ENCODE measurements around the gene NCLN.
A peak's percentile ranks its signal among the peaks of the same experiment; 100 is the strongest.
"Not testable (repeated sequence)": the region's sequence is repeated elsewhere in the genome, so short reads cannot be mapped to it uniquely, and the experiment has no call there.

NCLN gene

DNA sequence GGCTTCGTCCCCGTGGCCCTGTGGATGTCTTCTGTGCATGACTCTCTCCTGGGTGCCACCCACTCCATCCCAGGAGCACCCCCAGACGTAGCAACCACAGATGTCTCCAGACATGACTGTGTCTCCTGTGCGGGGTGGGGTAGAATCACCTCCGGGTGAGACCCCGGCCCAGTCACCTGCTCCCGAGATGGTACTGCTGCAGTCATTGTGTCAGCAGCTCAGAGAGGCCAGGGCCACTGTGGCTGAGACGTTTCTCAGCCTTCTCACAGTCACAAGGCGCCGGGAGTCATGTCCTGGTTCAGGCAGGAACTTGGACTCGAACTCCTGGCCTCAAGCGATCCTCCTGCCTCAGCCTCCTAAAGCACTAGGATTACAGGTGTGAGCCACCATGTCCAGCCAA, 16.6 kb downstream of the NCLN start:
- DNase-seq = no peak

- DNase-seq = not testable (repeated sequence)
These were observed 17.2 kb downstream of the NCLN start for GRCh38 chr19:3202895-3203294.

DNA sequence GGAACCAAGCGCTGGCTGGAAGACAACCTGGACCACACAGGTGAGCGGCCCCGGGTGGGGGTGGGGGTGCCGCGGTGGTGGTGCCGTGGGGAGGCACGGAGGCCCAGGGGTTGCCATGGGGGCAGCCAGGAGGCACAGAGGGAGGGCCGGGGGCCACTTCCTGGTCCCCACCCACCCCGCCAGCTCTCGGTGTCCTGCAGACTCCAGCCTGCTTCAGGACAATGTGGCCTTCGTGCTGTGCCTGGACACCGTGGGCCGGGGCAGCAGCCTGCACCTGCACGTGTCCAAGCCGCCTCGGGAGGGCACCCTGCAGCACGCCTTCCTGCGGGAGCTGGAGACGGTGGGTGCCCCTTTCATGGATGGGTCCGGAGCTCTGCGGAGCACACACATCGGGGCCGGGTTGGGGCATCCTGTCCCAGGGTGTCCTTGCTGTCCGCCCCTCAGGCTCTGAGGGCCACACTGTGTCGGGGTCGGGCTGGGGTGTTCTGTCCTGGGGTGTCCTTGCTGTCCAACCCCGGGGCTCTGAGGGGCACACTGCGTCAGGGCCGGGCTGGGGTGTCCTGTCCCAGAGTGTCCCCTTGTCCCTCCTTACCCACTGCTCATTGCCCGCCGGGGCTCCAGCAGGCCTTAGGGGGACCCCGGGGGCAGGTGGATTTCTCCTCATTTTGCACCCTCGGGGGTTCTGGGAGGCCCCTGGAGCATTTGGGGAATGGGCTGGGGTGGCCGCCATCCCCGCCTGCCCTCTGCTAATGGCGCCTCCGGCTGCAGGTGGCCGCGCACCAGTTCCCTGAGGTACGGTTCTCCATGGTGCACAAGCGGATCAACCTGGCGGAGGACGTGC, 18.3 kb downstream of the NCLN start:
- no peak for DNase-seq

- DNase-seq = no peak
These were observed 19.0 kb downstream of the NCLN start for GRCh38 chr19:3204646-3205275.

DNA sequence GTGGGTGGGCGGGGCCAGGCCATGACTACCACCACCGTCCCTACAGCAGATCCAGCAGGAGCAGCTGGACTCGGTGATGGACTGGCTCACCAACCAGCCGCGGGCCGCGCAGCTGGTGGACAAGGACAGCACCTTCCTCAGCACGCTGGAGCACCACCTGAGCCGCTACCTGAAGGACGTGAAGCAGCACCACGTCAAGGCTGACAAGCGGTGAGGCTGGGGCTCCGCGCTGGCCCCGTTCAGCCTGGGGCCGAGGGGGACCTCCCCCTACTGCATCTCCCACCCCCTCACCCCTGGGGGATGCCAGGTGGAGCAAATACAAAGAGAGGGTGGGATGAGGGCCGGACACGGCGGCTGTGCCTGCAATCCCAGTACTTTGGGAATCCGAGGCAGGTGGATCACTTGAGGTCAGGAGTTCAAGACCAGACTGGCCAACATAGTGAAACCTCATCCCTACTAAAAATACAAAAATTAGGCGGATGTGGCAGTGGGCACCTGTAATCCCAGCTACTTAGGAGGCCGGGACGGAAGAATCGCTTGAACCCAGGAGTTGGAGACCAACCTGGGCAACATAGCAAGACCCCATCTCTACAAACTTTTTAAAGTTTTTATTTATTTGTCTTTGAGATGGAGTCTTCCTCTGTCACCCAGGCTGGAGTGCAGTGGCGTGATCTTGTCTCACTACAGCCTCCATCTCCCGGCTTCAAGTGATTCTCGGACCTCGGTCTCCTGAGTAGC, 20.7 kb downstream of the NCLN start:
- no peak for DNase-seq

DNA sequence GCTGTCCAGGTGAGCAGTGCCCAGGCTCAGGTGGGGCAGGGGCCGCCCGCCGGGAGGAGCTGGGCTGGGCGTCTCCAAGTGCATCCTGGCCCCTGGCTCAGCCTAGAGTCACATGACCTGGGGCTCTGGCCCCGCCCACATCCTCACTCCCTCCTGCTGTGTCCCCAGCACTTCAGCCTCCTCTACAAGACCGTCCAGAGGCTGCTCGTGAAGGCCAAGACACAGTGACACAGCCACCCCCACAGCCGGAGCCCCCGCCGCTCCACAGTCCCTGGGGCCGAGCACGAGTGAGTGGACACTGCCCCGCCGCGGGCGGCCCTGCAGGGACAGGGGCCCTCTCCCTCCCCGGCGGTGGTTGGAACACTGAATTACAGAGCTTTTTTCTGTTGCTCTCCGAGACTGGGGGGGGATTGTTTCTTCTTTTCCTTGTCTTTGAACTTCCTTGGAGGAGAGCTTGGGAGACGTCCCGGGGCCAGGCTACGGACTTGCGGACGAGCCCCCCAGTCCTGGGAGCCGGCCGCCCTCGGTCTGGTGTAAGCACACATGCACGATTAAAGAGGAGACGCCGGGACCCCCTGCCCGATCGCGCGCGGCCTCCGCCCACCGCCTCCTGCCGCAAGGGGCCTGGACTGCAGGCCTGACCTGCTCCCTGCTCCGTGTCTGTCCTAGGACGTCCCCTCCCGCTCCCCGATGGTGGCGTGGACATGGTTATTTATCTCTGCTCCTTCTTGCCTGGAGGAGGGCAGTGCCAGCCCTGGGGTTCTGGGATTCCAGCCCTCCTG, 21.9 kb downstream of the NCLN start:
- DNase-seq = no peak

GRCh38 chr19:3208317-3209207, 22.8 kb downstream of the NCLN start:
- DNase-seq = no peak

DNA sequence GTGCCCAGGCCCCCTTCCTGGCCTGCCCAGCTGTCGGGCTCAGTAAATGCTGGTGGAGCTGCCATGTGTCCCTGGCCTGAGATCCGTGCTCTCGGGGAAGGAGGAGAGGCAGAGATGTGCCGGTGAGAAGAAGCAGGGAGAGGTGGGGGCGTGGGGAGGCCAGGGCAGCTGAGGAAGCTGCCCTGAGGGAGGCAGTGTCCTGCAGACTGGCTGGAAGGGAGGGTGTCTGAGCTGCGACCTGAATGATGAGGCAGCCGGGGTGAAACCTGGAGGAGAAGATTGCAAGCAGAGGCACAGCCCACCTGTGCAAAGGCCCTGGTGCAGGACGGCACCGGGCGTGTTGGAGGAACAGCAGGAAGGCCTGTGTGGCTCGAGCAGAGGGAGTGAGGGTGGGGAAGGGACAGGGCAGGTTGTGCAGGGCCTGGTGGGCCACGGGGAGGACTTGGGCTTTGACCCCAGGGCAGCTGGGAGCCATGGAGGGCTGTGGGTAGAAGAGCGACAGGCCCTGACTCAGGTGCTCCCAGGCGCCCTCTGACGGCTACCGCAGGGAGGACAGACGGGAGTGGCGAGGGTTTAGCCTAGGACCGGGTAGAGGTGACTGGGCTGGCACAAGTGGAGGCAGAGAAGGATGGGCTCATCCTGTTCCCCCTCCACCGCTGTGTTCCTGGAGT, 24.8 kb downstream of the NCLN start:
- peak; percentile 73 to 77 for DNase-seq

DNA sequence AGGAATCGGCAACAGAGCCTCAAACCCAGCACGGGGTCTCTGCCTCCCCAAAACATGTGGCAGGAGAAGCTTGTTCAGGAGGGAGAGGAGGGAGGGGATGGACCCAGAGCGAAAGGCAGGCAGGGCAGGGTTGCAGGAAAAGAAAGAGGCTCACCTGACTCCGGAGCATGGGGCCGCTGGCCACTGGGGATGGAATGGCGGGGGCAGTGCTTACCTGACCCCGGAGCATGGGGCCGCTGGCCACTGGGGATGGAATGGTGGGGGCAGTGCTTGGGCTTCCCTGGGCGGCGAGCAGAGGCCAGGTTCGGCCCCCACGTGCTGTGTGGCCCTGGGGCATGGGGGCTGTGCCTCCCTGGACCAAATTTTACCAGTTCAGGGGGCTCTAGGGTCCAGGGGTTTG, 25.5 kb downstream of the NCLN start:
- no peak for DNase-seq

GRCh38 chr19:3213159-3213558, 27.4 kb downstream of the NCLN start:
- no peak for DNase-seq

GRCh38 chr19:3216874-3217273, 31.1 kb downstream of the NCLN start:
- no peak for DNase-seq

GRCh38 chr19:3220576-3220975, 34.8 kb downstream of the NCLN start:
- no peak for DNase-seq

GRCh38 chr19:3221576-3221975, 35.8 kb downstream of the NCLN start:
- DNase-seq = not testable (repeated sequence)

DNA sequence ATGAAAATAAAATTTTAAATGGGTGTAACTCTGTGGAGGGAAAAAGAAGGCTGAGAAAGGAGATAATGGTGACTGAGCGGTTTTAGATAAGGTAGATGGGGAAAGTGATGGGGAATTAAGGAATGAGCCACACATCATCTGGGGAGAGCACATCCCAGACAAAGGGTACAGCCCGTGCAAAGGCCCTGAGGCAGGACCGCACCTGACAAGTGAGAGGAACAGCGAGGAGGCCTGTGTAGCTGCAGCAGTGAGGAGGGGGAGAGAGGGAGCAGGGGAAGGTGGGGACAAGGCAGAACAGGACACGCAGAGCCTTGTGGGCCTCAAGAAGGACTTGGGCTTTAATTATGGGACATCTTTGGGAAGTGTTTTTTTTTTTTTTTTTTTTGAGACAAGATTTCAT, 37.0 kb downstream of the NCLN start:
- DNase-seq = no peak

DNA sequence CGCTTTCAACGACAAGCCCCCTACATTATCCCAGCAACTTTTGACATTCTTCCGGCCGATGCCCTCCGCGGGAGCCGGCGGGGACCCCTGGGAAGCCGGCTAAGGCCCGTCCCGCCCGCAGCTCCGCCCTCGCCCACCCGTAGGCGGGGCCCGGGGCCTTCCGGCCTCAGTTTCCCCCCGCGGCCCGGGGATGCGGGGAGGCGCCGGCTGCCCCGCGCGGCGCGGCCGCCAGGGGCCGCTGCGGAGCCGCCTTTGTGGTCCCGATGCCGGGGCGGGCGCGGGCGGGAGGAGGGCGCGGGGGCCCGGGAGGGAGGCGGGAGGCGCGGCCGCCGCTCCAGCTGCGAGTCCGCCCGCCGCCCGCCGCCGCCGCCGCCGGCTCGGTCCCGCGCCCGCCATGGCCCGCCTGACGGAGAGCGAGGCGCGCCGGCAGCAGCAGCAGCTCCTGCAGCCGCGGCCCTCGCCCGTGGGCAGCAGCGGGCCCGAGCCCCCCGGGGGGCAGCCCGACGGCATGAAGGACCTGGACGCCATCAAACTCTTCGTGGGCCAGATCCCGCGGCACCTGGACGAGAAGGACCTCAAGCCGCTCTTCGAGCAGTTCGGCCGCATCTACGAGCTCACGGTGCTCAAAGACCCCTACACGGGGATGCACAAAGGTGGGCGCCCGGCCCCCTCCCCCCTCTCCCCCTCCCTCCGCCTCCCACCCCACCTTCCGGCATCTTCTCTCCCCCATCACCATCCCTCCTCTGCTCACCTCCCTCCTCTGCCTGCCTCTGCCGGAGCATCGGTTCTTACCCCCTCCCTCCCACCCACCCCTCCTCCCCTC, 38.8 kb downstream of the NCLN start, which contains the start of gene CELF5:
Gene CELF5, plus strand, starts transcription at position 316 of the 823 bp plus-strand sequence. Its CDS starts 79 bp downstream, at position 395.
- peak; percentile 45 to 57 for DNase-seq

DNA sequence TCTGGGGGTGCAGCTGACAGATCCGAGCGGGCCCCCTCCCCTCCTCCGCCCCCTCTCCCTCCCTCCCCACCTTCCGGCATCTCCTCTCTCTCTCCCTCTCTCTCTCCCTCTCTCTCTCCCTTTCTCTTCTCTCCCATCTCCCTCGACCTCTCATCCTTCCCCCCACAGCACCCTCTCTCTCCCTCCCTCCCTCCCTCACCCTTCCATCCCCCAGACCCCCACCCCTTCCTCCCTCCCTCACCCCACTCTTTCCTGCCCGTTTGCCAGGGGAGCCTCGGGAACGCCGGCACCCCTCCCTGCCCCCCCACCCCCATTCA, 39.4 kb downstream of the NCLN start:
- no peak for DNase-seq

GRCh38 chr19:3225677-3226093, 40.0 kb downstream of the NCLN start:
- DNase-seq = no peak

GRCh38 chr19:3227054-3227626, 41.4 kb downstream of the NCLN start:
- DNase-seq = no peak

DNA sequence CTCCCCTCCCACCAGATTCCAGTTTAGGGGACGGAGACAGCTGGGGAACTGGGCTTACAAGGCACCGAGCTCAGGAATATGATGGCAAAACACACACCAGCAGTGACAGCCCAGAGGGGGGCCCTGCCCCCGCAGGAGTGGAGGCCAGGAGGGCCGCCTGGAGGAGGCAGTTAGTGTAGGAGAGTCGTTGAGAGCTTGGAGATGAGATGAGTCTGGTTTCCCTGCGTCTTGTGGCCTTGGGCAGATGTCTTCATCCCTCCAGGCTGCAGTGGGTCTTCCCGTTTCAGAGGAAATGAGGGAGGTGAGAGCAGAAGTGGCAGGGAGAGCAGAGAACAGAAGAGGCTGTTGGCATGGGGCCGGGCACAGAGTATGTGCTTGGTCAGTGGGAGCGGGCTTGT, 43.6 kb downstream of the NCLN start:
- DNase-seq = no peak

GRCh38 chr19:3229888-3230496, 44.3 kb downstream of the NCLN start:
- DNase-seq = no peak

Data from stimulated activated CD4-positive, alpha-beta T cell treated with anti-CD3 and anti-CD28 coated beads, Interleukin-2, amount 100 ng/mL, for 48 hours (primary cell).